ENCODE data around the gene SMIM33.
A peak's percentile ranks its signal among the peaks of the same experiment; 100 is the strongest.
"Not testable (repeated sequence)": the region's sequence is repeated elsewhere in the genome, so short reads cannot be mapped to it uniquely, and the experiment has no call there.

Gene SMIM33

GRCh38 chr5:139457653-139458306 lies 13.0 kb upstream of the SMIM33 start:
- DNase-seq: peak; percentile 70

- DNase-seq: peak; percentile 94
Observed at GRCh38 chr5:139458580-139459407, 12.0 kb upstream of the SMIM33 start.

- peak; percentile 61 for DNase-seq
Observed at GRCh38 chr5:139459451-139459934, 11.3 kb upstream of the SMIM33 start.

GRCh38 chr5:139460455-139460854 lies 10.3 kb upstream of the SMIM33 start:
- DNase-seq: peak; percentile 56

- no peak for DNase-seq
Observed at GRCh38 chr5:139461176-139461575, 9.6 kb upstream of the SMIM33 start.

GRCh38 chr5:139461698-139462097 lies 9.1 kb upstream of the SMIM33 start:
- DNase-seq: no peak

- DNase-seq: no peak
Observed at GRCh38 chr5:139462586-139463276, 8.1 kb upstream of the SMIM33 start, which contains the start of gene ECSCR. Gene ECSCR, minus strand, starts transcription at chr5:139462743. Its CDS starts 73 bp downstream, at chr5:139462670.

GRCh38 chr5:139468421-139468931 lies 2.3 kb upstream of the SMIM33 start:
- DNase-seq: peak; percentile 60

- DNase-seq: no peak
Observed at GRCh38 chr5:139472386-139473030, 1.7 kb downstream of the SMIM33 start.

- no peak for DNase-seq
Observed at GRCh38 chr5:139473105-139473504, 2.3 kb downstream of the SMIM33 start.

GRCh38 chr5:139473565-139473964 lies 2.8 kb downstream of the SMIM33 start:
- DNase-seq: peak; percentile 42

- DNase-seq: peak; percentile 56
Observed at GRCh38 chr5:139474890-139475791, 4.3 kb downstream of the SMIM33 start.

- no peak for DNase-seq
Observed at GRCh38 chr5:139475865-139476617, 5.2 kb downstream of the SMIM33 start.

- not testable (repeated sequence) for DNase-seq
Observed at GRCh38 chr5:139478657-139479423, 8.0 kb downstream of the SMIM33 start.

GRCh38 chr5:139479729-139480128 lies 8.9 kb downstream of the SMIM33 start:
- DNase-seq: not testable (repeated sequence)

GRCh38 chr5:139481122-139481533 lies 10.3 kb downstream of the SMIM33 start:
- DNase-seq: peak; percentile 53

- peak; percentile 55 for DNase-seq
Observed at GRCh38 chr5:139481580-139482049, 10.8 kb downstream of the SMIM33 start.

- peak; percentile 76 for DNase-seq
Observed at GRCh38 chr5:139482050-139482889, 11.5 kb downstream of the SMIM33 start, which contains the start of gene STING1. Gene STING1, minus strand, starts transcription at chr5:139482758. Its CDS starts 1,054 bp downstream, at chr5:139481704.

GRCh38 chr5:139482890-139483208 lies 12.0 kb downstream of the SMIM33 start:
- DNase-seq: not testable (repeated sequence)
